ENCODE data around the gene PIERCE2.

DNA sequence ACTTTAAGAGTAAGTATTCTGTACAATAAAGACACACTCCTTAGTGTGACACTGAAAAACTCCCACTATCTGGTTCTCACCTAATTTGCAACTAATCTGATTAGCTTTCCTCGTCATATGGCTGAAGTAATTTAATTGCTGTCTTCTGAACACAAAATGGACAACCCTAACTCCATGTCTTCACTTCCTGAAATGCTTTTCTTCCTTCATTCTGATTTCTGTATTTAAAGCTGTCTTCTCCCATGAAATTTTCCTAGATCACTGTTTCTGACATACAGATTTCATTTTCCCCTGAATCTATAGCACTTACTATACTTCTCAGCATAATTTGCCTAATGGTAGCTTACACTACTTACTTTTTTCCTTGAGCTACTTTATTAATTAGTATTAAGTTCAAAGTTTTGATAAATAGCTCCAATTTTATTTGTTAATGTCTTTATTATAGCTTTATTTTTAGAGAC, 6.5 kb upstream of the PIERCE2 start:
- TF ChIP-seq, protein P1, sequence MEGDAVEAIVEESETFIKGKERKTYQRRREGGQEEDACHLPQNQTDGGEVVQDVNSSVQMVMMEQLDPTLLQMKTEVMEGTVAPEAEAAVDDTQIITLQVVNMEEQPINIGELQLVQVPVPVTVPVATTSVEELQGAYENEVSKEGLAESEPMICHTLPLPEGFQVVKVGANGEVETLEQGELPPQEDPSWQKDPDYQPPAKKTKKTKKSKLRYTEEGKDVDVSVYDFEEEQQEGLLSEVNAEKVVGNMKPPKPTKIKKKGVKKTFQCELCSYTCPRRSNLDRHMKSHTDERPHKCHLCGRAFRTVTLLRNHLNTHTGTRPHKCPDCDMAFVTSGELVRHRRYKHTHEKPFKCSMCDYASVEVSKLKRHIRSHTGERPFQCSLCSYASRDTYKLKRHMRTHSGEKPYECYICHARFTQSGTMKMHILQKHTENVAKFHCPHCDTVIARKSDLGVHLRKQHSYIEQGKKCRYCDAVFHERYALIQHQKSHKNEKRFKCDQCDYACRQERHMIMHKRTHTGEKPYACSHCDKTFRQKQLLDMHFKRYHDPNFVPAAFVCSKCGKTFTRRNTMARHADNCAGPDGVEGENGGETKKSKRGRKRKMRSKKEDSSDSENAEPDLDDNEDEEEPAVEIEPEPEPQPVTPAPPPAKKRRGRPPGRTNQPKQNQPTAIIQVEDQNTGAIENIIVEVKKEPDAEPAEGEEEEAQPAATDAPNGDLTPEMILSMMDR (IDR thresholded peaks at IDR 0.05), result no peak
- no peak for TF ChIP-seq POLR2A (IDR thresholded peaks at IDR 0.05)
